PC-9 (cell line): ENCODE results near the gene SLC35E2B. TPM values are rescaled to one million over a fixed set of nuclear protein-coding genes. Genes with fewer than 3 reads are reported as not detected.
"Not testable (repeated sequence)": the region's sequence is repeated elsewhere in the genome, so short reads cannot be mapped to it uniquely, and the experiment has no call there.

Source experiments
- BruUV-seq: library from RNA; stranded (reverse); fragments of 400-500 nt; replicated peaks from 2 replicates; lab custom pipeline; 2021; lab: Mats Ljungman, UMichigan
- CTCF ChIA-PET: fragments of 300-600 bp; sonication (Branson Sonifier 250); formaldehyde crosslinking; loops from one replicate; lab custom pipeline; 2022; ENCODE audit warnings: antibody characterized with exemption; lab: Charles Lee
- POLR2A ChIA-PET: fragments of 300-600 bp; sonication (Branson Sonifier 250); formaldehyde crosslinking; loops from one replicate; lab custom pipeline; 2022; ENCODE audit warnings: antibody characterized with exemption; ENCODE audit not compliant: unreplicated experiment; lab: Charles Lee
- DNase-seq, 2 experiments: peaks; one replicate each; pipeline versions ENCODE4 v3.0.0 to v3.0.0-alpha.2; 2015 to 2022; ENCODE audit warnings: mixed read lengths in 1 of 2
- H2AFZ ChIP-seq: fragments of 200-600 bp; sonication (generic); 2 replicates; pipeline ENCODE4 v1.8.1; 2017; ENCODE audit warnings: antibody characterized with exemption
- H3F3A ChIP-seq: fragments of 200-600 bp; sonication (generic); 2 replicates; pipeline ENCODE4 v1.8.1; 2017; ENCODE audit warnings: antibody characterized with exemption, mild to moderate bottlenecking, low read depth; ENCODE audit not compliant: insufficient read depth
- H3K27ac ChIP-seq: fragments of 200-600 bp; sonication (generic); 2 replicates; pipeline ENCODE4 v1.6.1; 2016; ENCODE audit warnings: mixed run types
- H3K27me3 ChIP-seq: fragments of 200-600 bp; sonication (generic); 2 replicates; pipeline ENCODE4 v1.6.1; 2016; ENCODE audit warnings: low read depth, mixed run types; ENCODE audit not compliant: insufficient read depth
- H3K36me3 ChIP-seq: fragments of 200-600 bp; sonication (generic); 2 replicates; pipeline ENCODE4 v1.6.1; 2016; ENCODE audit warnings: low read depth, mixed run types
- H3K4me1 ChIP-seq: fragments of 200-600 bp; sonication (generic); replicated peaks from 2 replicates; pipeline ENCODE4 v1.6.1; 2016; ENCODE audit warnings: mixed run types; ENCODE audit not compliant: insufficient read depth
- H3K4me2 ChIP-seq: fragments of 200-600 bp; sonication (generic); 2 replicates; pipeline ENCODE4 v1.6.1; 2017; ENCODE audit warnings: mixed run types
- H3K4me3 ChIP-seq: fragments of 200-600 bp; sonication (generic); 2 replicates; pipeline ENCODE4 v1.6.1; 2016; ENCODE audit warnings: mixed run types
- H3K79me2 ChIP-seq: fragments of 200-600 bp; sonication (generic); 2 replicates; pipeline ENCODE4 v1.6.1; 2017; ENCODE audit warnings: low read depth, mixed run types
- H3K9me2 ChIP-seq: fragments of 200-600 bp; sonication (generic); 2 replicates; pipeline ENCODE4 v1.8.1; 2017; ENCODE audit warnings: mild to moderate bottlenecking; ENCODE audit not compliant: insufficient read depth
- H3K9me3 ChIP-seq: fragments of 200-600 bp; sonication (generic); 2 replicates; pipeline ENCODE4 v1.8.1; 2016; ENCODE audit warnings: low read depth; ENCODE audit not compliant: insufficient read depth
- H4K20me1 ChIP-seq: fragments of 200-600 bp; sonication (generic); 2 replicates; pipeline ENCODE4 v1.8.1; 2017; ENCODE audit not compliant: insufficient read depth
- CTCF ChIP-seq: fragments of 200-600 bp; sonication (generic); conservative IDR thresholded peaks from 2 replicates; pipeline ENCODE4 v1.6.1; 2017; ENCODE audit warnings: mixed run types, antibody characterized with exemption, mild to moderate bottlenecking, moderate library complexity
- EZH2 ChIP-seq: fragments of 200-600 bp; sonication (generic); IDR thresholded peaks from 2 replicates; pipeline ENCODE4 v1.8.0; 2017; ENCODE audit warnings: antibody characterized with exemption, low read depth
- intact Hi-C: fragments of 100-400 bp; cut with micrococcal nuclease; formaldehyde crosslinking; loops from one replicate; pipeline ENCODE4 v1.10.0; 2022; ENCODE audit not compliant: unreplicated experiment
- total RNA-seq: library from RNA; stranded (reverse); gene quantifications from 2 replicates; pipeline ENCODE4 v1.2.3, GENCODE V29; 2021

SLC35E2B gene
- total RNA-seq, 1 experiment from 2014 or later, result 55.4 TPM

- H2AFZ ChIP-seq, intact Hi-C loops, CTCF ChIA-PET, H4K20me1 ChIP-seq, H3K9me2 ChIP-seq, H3K4me3 ChIP-seq, H3K36me3 ChIP-seq, H3K4me1 ChIP-seq, H3K79me2 ChIP-seq, BruUV-seq, H3K27me3 ChIP-seq, H3K9me3 ChIP-seq, H3K27ac ChIP-seq, H3F3A ChIP-seq, H3K4me2 ChIP-seq, DNase-seq, POLR2A ChIA-PET: not testable (repeated sequence)
These were observed 15.3 kb upstream of the SLC35E2B start for GRCh38 chr1:1707897-1708296.

- H3F3A ChIP-seq, H3K27ac ChIP-seq, H3K4me2 ChIP-seq, H3K9me2 ChIP-seq, H3K4me3 ChIP-seq, intact Hi-C loops, H3K36me3 ChIP-seq, BruUV-seq, H4K20me1 ChIP-seq, H3K79me2 ChIP-seq, POLR2A ChIA-PET, H3K4me1 ChIP-seq, H3K27me3 ChIP-seq, CTCF ChIA-PET, DNase-seq, H2AFZ ChIP-seq, H3K9me3 ChIP-seq: not testable (repeated sequence)
These were observed 14.6 kb upstream of the SLC35E2B start for GRCh38 chr1:1707241-1707640.

GRCh38 chr1:1705623-1706022, 13.0 kb upstream of the SLC35E2B start:
- intact Hi-C loops, H3K36me3 ChIP-seq, H3K4me2 ChIP-seq, DNase-seq, H3K9me3 ChIP-seq, H3K4me1 ChIP-seq, H4K20me1 ChIP-seq, H3K79me2 ChIP-seq, H2AFZ ChIP-seq, H3F3A ChIP-seq, POLR2A ChIA-PET, H3K4me3 ChIP-seq, H3K27me3 ChIP-seq, H3K27ac ChIP-seq, CTCF ChIA-PET, BruUV-seq, H3K9me2 ChIP-seq: not testable (repeated sequence)

- CTCF ChIA-PET, result not testable (repeated sequence)
These were observed 11.8 kb upstream of the SLC35E2B start for GRCh38 chr1:1704284-1704957.

GRCh38 chr1:1703796-1704195, 11.2 kb upstream of the SLC35E2B start:
- no peaks in the 10 kb centered on the region for H3K79me2 ChIP-seq
- no peak overlapping the region for H3K4me2 ChIP-seq
- ChIA-PET POLR2A (no interaction called here), CTCF (no interaction called here)
- H3K9me3 ChIP-seq, result no peaks in the 10 kb centered on the region
- H3K36me3 ChIP-seq, result no peaks in the 10 kb centered on the region
- TF ChIP-seq CTCF, result no peak
- no peak for TF ChIP-seq EZH2
- no peak for DNase-seq
- H3K4me1 ChIP-seq, result no peaks in the 10 kb centered on the region
- H2AFZ ChIP-seq, result no peak overlapping the region
- H3K4me3 ChIP-seq, result no peak overlapping the region
- H3K9me2 ChIP-seq, result no peaks in the 10 kb centered on the region
- intact Hi-C loops, result no loop called here
- no peaks in the 10 kb centered on the region for H3K27me3 ChIP-seq
- H3K27ac ChIP-seq, result no peak overlapping the region
- BruUV-seq, result no TSS peak
- no peaks in the 10 kb centered on the region for H4K20me1 ChIP-seq
- H3F3A ChIP-seq, result no peaks in the 10 kb centered on the region

More at GRCh38 chr1:1704284-1704957, 11.8 kb upstream of the SLC35E2B start:
- H3K9me2 ChIP-seq, H3K27me3 ChIP-seq, H2AFZ ChIP-seq, H3K4me2 ChIP-seq, intact Hi-C loops, H4K20me1 ChIP-seq, H3K9me3 ChIP-seq, H3K4me1 ChIP-seq, H3K27ac ChIP-seq, H3K79me2 ChIP-seq, H3K4me3 ChIP-seq, DNase-seq, BruUV-seq, POLR2A ChIA-PET, H3K36me3 ChIP-seq, H3F3A ChIP-seq: not testable (repeated sequence)

- H3K4me2 ChIP-seq, H3K27ac ChIP-seq, H3K4me3 ChIP-seq, H3K36me3 ChIP-seq, H3K27me3 ChIP-seq, CTCF ChIA-PET, H3K9me3 ChIP-seq, H2AFZ ChIP-seq, H3K79me2 ChIP-seq, H3K4me1 ChIP-seq, H3F3A ChIP-seq, POLR2A ChIA-PET, H4K20me1 ChIP-seq, DNase-seq, intact Hi-C loops, BruUV-seq, H3K9me2 ChIP-seq: not testable (repeated sequence)
These were observed 9.9 kb upstream of the SLC35E2B start for GRCh38 chr1:1702506-1702905.
